ENCODE data around the gene TNC. TPM values are rescaled to one million over a fixed set of nuclear protein-coding genes. Genes with fewer than 3 reads are reported as not detected.

Gene TNC
- total RNA-seq, 1 experiment from 2014 or later: 11.4 TPM

DNA sequence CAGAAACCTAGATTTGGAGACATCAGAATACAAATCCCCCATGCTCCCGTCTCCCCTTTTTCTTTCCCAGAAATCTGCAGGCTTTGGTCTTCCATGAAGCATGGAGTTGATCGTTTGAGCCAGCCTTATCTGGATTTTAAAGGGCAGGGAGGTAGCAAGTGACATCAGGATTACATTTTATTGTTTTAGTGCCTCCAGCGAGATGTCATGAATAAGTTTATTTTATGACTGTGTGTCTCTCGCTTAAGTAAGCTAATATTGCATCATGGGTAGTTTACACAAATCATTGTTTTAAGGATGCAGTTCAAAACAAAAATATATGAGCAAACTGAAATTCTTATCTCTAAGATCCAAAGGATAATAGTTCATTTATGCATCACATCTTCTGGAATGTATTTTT, 136.9 kb downstream of the TNC start:
- no peak overlapping the region for H3K4me3 Mint-ChIP-seq (ENCODE audit: unreplicated experiment)
- peaks cover 23% of the 10 kb centered on the region for H3K9me3 Mint-ChIP-seq (ENCODE audit: unreplicated experiment)
- peaks cover 5% of the 10 kb centered on the region for H3K27me3 Mint-ChIP-seq (ENCODE audit: insufficient read depth, unreplicated experiment)
- CTCF ChIA-PET: interaction anchor here (0.6 to 1.4 kb wide), 2 partner anchors 74 to 246 kb away, joined by 3 to 5 read pairs; no protein-coding TSS in a partner anchor
- no peaks in the 10 kb centered on the region for H3K4me1 Mint-ChIP-seq (ENCODE audit: low read depth, unreplicated experiment)
- Histone ChIP-seq H3K4me3 (ENCODE audit: low read depth, low read length) (no peak overlapping the region), H3K27me3 (replicated peaks; ENCODE audit: control insufficient read depth, insufficient read depth, low read length) (no peaks in the 10 kb centered on the region), H3K4me1 (peaks cover 3% of the 10 kb centered on the region; the same call in 1 of the 2 replicates), H3K36me3 (ENCODE audit: control insufficient read depth, insufficient read depth, low read length) (no peaks in the 10 kb centered on the region), H3K9me3 (peaks cover 4% of the 10 kb centered on the region; the same call in 1 of the 2 replicates)
- intact Hi-C loops (cut with micrococcal nuclease; ENCODE audit: unreplicated experiment): loop anchor here (1.0 kb wide), 1 partner anchor 73 kb away; no protein-coding TSS in a partner anchor
- H3K27ac Mint-ChIP-seq (ENCODE audit: unreplicated experiment): no peak overlapping the region
- peak; percentile 41 to 44 for DNase-seq
- no peaks in the 10 kb centered on the region for H3K36me3 Mint-ChIP-seq (ENCODE audit: insufficient read depth, unreplicated experiment)
- TF ChIP-seq, protein P1, sequence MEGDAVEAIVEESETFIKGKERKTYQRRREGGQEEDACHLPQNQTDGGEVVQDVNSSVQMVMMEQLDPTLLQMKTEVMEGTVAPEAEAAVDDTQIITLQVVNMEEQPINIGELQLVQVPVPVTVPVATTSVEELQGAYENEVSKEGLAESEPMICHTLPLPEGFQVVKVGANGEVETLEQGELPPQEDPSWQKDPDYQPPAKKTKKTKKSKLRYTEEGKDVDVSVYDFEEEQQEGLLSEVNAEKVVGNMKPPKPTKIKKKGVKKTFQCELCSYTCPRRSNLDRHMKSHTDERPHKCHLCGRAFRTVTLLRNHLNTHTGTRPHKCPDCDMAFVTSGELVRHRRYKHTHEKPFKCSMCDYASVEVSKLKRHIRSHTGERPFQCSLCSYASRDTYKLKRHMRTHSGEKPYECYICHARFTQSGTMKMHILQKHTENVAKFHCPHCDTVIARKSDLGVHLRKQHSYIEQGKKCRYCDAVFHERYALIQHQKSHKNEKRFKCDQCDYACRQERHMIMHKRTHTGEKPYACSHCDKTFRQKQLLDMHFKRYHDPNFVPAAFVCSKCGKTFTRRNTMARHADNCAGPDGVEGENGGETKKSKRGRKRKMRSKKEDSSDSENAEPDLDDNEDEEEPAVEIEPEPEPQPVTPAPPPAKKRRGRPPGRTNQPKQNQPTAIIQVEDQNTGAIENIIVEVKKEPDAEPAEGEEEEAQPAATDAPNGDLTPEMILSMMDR (IDR thresholded peaks at IDR 0.05; ENCODE audit: insufficient read depth in 1 of 2, low read depth in 1 of 2, low read length in 1 of 2, severe bottlenecking in 1 of 2, unreplicated experiment in 1 of 2): no peak
- POLR2A ChIA-PET: no interaction called here
- BruUV-seq (replicated peaks): no TSS peak

DNA sequence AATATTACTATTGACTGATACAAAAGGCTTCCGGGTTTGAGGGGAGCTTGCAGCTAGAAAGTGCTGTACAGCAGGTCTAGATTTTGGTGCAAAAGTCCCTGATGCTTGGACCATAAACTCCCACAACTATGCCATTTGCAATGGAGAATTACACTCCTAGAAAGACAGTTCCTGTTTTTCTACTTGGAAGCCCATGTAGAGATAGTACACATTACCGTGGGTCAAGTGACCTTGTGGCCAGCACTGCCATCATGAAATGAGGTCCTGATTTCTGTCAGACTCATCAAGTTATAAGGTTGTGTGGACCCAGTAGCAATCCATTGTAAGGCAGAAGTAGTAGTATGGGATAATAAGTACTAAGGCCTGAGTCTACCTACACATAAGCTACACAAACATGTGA, 144.7 kb downstream of the TNC start:
- H3K36me3 ChIP-seq (ENCODE audit: control insufficient read depth, insufficient read depth, low read length): no peaks in the 10 kb centered on the region
- H3K4me3 Mint-ChIP-seq (ENCODE audit: unreplicated experiment): no peak overlapping the region
- intact Hi-C loops (cut with micrococcal nuclease; ENCODE audit: unreplicated experiment): no loop called here
- H3K4me1 Mint-ChIP-seq (ENCODE audit: low read depth, unreplicated experiment): peaks cover 4% of the 10 kb centered on the region
- DNase-seq: no peak
- peaks cover 1% of the 10 kb centered on the region for H3K9me3 Mint-ChIP-seq (ENCODE audit: unreplicated experiment)
- TF ChIP-seq, protein P1 (IDR thresholded peaks at IDR 0.05; ENCODE audit: insufficient read depth in 1 of 2, low read depth in 1 of 2, low read length in 1 of 2, severe bottlenecking in 1 of 2, unreplicated experiment in 1 of 2): no peak
- BruUV-seq (replicated peaks): no TSS peak
- no peaks in the 10 kb centered on the region for H3K9me3 ChIP-seq
- H3K27me3 Mint-ChIP-seq (ENCODE audit: insufficient read depth, unreplicated experiment): peaks cover 6% of the 10 kb centered on the region
- H3K36me3 Mint-ChIP-seq (ENCODE audit: insufficient read depth, unreplicated experiment): no peaks in the 10 kb centered on the region
- no peak overlapping the region for H3K4me3 ChIP-seq (ENCODE audit: low read depth, low read length)
- 0 out of 2 replicates have a peak, but pooled peaks cover 4% of the 10 kb centered on the region for H3K4me1 ChIP-seq
- ChIA-PET CTCF (no interaction called here), POLR2A (no interaction called here)
- H3K27ac Mint-ChIP-seq (ENCODE audit: unreplicated experiment): no peak overlapping the region
- no peaks in the 10 kb centered on the region for H3K27me3 ChIP-seq (replicated peaks; ENCODE audit: control insufficient read depth, insufficient read depth, low read length)

DNA sequence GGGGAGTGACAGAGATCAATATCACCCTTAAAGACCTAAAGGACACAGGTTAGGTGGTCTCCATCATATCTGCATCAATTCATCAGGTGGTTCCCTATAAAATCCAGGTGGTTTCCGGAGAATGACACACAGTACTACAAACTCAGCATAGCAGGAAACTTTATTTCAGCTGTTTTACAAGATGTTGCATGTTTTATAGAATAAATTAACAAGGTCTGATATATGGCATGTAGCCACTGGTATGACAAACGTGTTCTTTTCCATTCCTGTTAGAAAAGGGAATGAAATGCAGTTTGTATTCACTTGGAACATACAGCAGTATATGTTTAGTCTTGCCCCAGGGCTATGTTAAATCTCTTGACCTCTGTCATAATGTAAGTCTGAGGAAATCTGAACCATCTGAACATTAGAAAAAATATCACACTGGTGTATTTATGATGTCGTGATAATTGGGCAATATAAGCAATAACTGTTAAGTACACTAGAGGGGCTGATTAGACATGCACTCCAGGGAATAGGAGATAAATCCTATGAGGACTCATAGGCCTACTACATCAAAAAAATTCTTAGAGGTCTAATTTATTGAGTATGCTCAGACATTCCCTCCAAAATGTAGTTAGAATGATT, 145.3 kb downstream of the TNC start:
- H3K4me3 Mint-ChIP-seq (ENCODE audit: unreplicated experiment): no peak overlapping the region
- no peaks in the 10 kb centered on the region for H3K9me3 Mint-ChIP-seq (ENCODE audit: unreplicated experiment)
- Histone ChIP-seq H3K27me3 (replicated peaks; ENCODE audit: control insufficient read depth, insufficient read depth, low read length) (no peaks in the 10 kb centered on the region), H3K36me3 (ENCODE audit: control insufficient read depth, insufficient read depth, low read length) (no peaks in the 10 kb centered on the region), H3K4me1 (0 out of 2 replicates have a peak, but pooled peaks cover 4% of the 10 kb centered on the region), H3K4me3 (ENCODE audit: low read depth, low read length) (no peak overlapping the region), H3K9me3 (no peaks in the 10 kb centered on the region)
- TF ChIP-seq, protein P1 (IDR thresholded peaks at IDR 0.05; ENCODE audit: insufficient read depth in 1 of 2, low read depth in 1 of 2, low read length in 1 of 2, severe bottlenecking in 1 of 2, unreplicated experiment in 1 of 2): no peak
- no peaks in the 10 kb centered on the region for H3K36me3 Mint-ChIP-seq (ENCODE audit: insufficient read depth, unreplicated experiment)
- CTCF ChIA-PET: no interaction called here
- POLR2A ChIA-PET: no interaction called here
- peaks cover 7% of the 10 kb centered on the region for H3K4me1 Mint-ChIP-seq (ENCODE audit: low read depth, unreplicated experiment)
- no TSS peak for BruUV-seq (replicated peaks)
- DNase-seq: no peak
- intact Hi-C loops (cut with micrococcal nuclease; ENCODE audit: unreplicated experiment): no loop called here
- H3K27ac Mint-ChIP-seq (ENCODE audit: unreplicated experiment): no peak overlapping the region
- H3K27me3 Mint-ChIP-seq (ENCODE audit: insufficient read depth, unreplicated experiment): peaks cover 6% of the 10 kb centered on the region

Other genes starting within 250 kb of the TNC start
- 0.20 TPM in 1 of 2 replicates, not detected in the other for gene TNFSF8, start 187.6 kb downstream of the TNC start, total RNA-seq (2022)